NCI-H187 treated with DMSO at 0.1 percent for 48 hours (cell line): ENCODE data around the gene FAM227A.

ENCODE experiments used
- DNase-seq: peaks from one replicate; lab custom pipeline; 2025; lab: John Stamatoyannopoulos, UW

Gene FAM227A

DNA sequence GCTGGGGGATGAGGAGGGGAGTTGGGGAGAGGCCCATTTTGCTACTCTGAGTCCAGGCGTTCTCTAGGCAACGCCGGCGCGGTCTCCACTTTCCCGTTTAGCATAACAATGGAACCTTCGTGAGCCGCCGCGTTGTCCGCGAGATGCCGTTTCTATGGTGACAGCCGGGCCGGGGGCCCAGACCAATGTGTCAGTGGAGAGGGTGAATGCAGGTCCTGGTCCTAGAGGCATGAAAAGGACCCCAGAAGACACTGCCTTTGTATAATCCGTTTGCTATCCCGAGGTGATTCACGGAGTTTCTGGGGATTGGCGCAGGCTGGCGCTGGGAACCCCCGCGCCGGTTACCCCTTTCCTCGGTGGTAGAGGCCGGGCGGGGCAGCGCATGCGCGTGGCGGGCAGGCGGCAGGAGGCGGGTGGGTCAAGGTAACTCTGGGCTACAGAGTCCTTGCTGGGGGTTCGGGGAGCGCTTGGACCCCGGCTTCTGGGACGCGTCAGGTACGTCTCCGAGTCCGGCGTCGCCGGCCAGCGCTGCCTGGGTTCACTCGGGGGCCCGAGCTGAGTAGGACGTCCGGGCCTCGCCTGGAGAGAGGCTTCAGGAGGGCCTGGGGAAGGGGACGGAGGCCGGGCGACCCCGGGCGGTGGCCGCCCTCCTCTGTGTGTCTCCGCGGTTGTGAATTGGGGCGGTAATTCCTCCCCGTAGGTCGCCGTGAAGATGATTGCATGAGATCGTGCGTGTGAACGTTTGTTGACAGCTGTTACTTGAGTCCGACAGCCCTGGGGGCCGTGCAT lies at the start of gene FAM227A, which contains the start of gene CBY1:
FAM227A (minus strand) TSS at position 137 of the 789 bp plus-strand sequence. CDS start 6,224 bp downstream, outside the sequence.
CBY1 (plus strand) TSS at position 383 of the 789 bp plus-strand sequence. CDS start 11,417 bp downstream, outside the sequence.
- peak; percentile 22 for DNase-seq

- peak; percentile 95 for DNase-seq
Measured at GRCh38 chr22:38705235-38706100, 49.3 kb upstream of the FAM227A start, which contains the start of gene GTPBP1. Gene GTPBP1, plus strand, starts transcription at chr22:38705944. Its CDS starts 12 bp downstream, at chr22:38705956.

DNA sequence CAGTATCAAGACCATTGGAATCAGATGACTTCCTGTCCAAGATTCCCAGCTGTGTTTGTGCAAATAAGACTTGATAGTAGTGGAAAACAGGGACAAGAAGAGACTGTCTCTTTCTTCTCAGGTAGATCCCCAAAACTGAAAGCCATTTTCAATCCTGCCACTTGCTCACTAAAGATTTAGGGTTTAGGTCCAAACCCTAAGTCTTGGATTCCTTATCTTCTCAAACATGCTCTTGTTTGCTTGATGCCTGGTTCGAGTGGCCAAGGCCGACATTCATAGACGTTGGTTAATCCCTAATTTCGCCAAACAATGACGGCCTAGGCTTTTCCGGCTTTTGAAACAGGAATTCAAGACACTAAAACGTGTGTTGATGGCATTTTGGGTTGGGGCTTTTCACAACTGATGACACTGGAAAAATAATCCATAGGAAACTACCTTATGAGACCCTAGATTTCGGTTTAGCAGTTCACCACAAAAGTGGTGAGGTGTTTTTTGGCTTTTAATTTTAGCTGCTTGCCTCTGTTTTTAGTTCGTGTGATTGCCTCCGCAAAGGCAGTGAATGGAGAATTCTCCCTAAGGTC lies 48.6 kb upstream of the FAM227A start:
- DNase-seq, result no peak

DNA sequence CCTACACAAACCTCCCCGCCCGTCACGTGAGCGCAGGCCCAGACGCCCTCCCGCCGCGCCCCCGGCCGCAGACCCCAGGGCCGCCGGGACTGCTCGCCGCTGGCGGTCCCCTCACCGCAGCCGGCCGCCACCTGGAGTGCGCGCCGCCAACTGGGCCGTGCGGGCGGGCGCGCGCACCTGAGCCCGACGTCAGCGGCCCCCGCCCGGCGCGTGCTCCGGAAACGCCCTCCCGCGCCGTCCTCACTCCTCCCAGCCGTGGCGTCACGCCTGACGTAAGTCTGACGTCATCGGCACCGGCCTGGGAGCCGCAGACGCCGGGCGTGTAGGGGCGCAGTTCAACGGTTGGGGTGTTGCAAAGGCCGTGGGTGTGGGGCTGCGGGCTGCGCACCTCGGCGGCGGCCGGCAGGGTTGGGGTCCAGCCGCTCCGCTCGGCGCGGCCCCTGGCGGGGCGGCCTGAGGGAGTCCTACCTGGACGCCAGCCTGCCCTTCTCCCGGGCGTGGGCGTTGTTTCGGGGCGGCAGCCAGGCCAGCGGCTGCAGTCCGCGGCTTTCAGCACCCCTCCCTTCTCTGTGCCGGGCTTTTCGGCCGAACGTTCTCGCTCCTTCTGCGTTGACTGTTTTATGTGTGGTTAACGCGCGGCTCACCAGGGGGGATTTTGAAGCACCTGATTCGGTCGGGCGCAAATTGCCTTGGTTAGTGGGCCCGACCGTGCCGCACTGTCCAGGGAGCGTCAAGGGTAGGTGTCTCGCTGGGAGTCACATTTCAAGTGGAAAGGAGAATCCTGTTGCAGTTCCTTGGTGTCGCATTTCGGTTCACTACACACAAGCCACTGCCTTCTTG lies 44.8 kb upstream of the FAM227A start, which contains the start of gene JOSD1:
JOSD1 (minus strand) TSS at position 155 of the 840 bp plus-strand sequence. CDS start 956 bp downstream, outside the sequence.
- DNase-seq, result peak; percentile 12

DNA sequence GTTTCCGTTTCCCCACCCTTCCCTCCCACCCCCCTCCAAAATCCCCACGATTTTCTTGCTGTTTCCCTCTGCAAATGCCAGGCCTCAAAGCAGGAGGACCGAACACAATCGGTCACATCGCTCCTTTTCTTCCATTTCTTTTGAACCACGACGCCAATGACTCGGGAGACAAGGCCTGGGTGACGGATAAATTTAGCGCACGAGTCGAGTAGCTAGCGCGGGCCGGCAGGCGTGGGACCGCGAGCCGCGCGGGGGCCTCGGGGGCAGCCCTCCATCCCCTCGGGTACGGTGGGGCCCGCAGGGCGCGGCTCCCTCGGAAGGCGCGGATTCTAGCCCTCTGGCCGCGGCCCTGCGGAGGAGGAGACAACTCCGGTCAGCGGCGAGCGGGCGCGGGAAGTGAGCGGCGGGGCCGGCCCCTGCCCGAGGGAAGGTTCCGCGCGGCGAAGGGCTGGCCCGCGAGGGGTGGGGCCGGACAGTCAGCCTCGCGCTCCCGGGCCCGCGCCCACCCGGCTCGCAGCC lies 44.1 kb upstream of the FAM227A start:
- DNase-seq, result no peak

DNA sequence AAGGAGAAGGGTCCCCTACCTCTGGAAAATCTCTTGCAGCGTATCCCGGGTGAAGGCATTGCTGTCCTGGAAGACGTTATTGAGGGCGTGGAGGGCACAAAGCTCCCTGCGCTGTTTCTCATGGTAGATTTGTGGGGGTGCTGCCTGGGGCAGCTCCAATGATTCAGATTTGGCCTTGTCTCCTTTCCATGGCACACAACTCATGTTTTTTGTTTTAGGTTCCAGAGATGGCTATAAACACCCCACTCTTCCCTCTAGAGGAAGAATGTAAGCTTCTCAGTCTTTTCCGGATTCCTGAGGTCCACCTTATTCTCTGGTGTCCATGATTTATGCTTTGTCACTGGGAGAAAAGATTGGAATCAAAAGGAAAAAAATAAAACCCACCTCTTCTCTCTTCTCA lies 43.6 kb upstream of the FAM227A start:
- DNase-seq, result no peak

GRCh38 chr22:38699143-38699542 lies 43.0 kb upstream of the FAM227A start:
- DNase-seq, result no peak

- DNase-seq, result no peak
Measured at GRCh38 chr22:38698407-38699094, 42.4 kb upstream of the FAM227A start.

DNA sequence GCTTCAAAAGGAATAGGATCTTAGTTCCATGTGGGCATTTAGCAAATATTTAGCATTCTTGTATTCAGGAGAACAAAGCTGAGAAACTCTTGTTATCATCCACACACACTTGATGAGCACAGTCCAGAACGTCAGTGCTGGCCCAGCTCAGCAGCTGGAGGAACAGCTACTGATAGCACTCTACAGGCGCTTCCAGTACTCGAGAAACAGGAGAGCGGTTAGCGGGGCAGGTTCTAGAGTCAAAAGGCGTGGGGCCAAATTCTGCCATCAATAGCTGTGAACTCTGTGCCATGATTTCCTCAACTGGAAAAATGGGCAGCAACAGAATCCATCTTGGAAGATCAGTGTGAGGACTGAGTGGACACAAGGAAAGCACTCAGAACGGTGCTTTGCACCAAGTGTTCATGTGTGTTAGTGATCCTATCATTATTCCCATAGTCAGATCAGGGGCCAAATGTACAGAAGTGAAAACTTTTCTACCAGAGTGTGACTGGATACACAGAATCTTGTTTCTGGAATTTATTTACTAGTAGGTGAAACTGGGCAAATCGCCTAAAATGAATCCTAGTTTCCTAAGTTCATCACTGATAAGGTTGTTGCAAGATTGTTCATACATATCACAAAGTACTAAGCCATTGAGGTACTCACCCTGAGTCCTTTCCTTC lies 41.4 kb upstream of the FAM227A start:
- no peak for DNase-seq

GRCh38 chr22:38696606-38697424 lies 40.6 kb upstream of the FAM227A start:
- no peak for DNase-seq

DNA sequence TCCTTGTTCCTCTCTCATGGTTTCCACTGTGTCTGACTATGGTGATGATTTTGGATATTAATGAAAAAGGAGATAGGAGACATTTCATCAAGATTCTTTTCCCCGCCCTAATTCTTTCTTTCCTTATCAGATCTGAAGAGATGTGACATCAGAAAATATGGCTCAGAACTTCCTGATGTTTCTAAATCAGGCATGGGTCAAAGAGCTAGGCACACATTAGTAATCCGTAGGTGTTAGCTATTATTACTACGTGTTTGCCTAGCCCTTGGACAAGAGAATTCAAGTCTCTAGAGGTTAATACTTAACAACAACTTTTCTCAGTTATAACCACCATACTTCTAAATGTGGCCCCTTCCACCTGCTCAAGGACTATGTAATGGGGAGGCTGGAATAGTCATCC lies 38.7 kb upstream of the FAM227A start:
- no peak for DNase-seq

DNA sequence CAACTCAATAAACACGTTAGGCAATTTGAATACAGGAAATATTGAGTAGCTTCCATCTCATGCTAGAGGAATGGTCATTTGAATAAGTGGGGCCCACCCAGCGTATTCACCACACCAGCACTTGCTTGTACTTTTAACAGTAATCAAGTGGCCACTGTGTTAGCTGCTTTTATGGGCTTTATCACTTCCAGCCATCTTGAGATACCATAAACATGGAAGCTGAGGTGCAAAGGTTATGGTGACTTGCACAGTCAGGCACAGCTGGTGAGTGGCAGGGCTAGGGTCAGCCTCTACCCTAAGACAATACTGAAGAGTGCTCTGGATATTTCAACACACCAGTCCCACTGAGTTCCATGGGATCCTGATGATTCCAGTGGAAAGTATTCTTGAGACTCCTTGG lies 37.9 kb upstream of the FAM227A start:
- DNase-seq, result no peak

- no peak for DNase-seq
Measured at GRCh38 chr22:38689651-38690050, 33.5 kb upstream of the FAM227A start.

GRCh38 chr22:38685761-38686160 lies 29.6 kb upstream of the FAM227A start:
- DNase-seq, result no peak

DNA sequence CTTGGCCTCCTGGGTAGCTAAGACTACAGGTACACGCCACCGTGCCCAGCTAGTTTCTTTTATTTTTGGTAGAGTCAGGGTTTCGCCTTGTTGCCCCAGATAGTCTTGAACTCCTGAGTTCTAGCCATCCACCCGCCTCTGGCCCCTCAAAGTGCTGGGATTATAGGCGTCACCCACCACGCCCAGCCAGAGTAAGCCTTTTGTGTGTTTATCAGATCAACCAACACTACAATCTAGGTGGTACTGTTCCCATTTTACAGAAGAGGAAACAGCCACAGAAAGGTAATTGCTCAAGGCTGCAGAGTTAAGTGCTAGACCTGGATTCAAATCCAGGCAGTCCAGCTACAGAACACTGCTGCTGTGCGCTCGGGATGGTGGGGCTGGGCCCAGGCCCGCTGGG lies 28.7 kb upstream of the FAM227A start:
- DNase-seq, result no peak

GRCh38 chr22:38681582-38682335 lies 25.6 kb upstream of the FAM227A start, which contains the start of gene TOMM22:
Gene TOMM22, plus strand, starts transcription at chr22:38681957. Its CDS starts 22 bp downstream, at chr22:38681979.
- no peak for DNase-seq

DNA sequence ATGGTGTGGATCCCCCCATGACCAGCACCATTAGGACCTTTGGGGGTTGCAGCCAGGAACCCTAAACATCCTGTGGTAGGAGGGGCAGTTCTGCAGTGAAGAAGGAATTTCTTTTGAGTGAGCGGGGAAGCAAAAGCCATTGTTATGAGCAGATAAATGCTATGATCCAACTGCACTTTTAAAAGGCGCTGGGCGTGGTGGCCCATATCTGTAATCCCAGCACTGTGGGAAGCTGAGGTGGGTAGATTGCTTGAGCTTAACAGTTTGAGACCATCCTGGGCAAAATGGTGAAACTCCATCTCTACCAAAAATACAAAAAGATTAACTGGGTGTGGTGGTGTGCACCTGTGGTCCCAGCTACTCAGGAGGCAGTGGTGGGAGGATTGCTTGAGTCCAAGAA lies 19.6 kb upstream of the FAM227A start:
- DNase-seq, result no peak

- no peak for DNase-seq
Measured at GRCh38 chr22:38674888-38675287, 18.7 kb upstream of the FAM227A start.
